Lung (tissue), 16 donors: ENCODE results near the gene ATF2. TPM values are rescaled to one million over a fixed set of nuclear protein-coding genes. Genes with fewer than 3 reads are reported as not detected.

Experiments
- ATAC-seq: fragments of 200-7000 bp; cut with Tn5 transposase; one replicate; pipeline ENCODE4 v1.9.1; 2020; ENCODE audit warnings: moderate number of reproducible peaks; ENCODE audit not compliant: insufficient read depth, low FRiP score
- DNase-seq, 3 donors: peaks; one replicate each; pipeline ENCODE4 v3.0.0-alpha.2; 2013 to 2017
- H3K27ac ChIP-seq, 2 donors: one replicate each; pipeline ENCODE4 v1.5.1; 2013; ENCODE audit warnings: mild to moderate bottlenecking in 2 of 2, moderate library complexity in 2 of 2, control low read depth in 1 of 2, inconsistent platforms in 1 of 2, low read depth in 1 of 2, low read length in 1 of 2
- H3K27me3 ChIP-seq, 3 donors: one replicate each; pipeline ENCODE4 v1.5.1; 2013; ENCODE audit warnings: low read length in 2 of 3; ENCODE audit not compliant: control insufficient read depth in 3 of 3, insufficient read depth in 3 of 3
- H3K36me3 ChIP-seq, 4 donors: one replicate each; pipeline ENCODE4 v1.5.1; 2013; ENCODE audit warnings: low read length in 4 of 4, mild to moderate bottlenecking in 1 of 4, moderate library complexity in 1 of 4; ENCODE audit not compliant: control insufficient read depth in 4 of 4, insufficient read depth in 4 of 4
- H3K4me1 ChIP-seq, 5 donors: one replicate each; pipeline ENCODE4 v1.5.1; 2013; ENCODE audit warnings: low read length in 5 of 5, mild to moderate bottlenecking in 2 of 5, moderate library complexity in 1 of 5; ENCODE audit not compliant: control insufficient read depth in 5 of 5, insufficient read depth in 5 of 5
- H3K4me3 ChIP-seq: one replicate; pipeline ENCODE4 v1.5.1; 2013; ENCODE audit warnings: mild to moderate bottlenecking, control low read depth, moderate library complexity
- H3K9ac ChIP-seq, 2 donors: one replicate each; pipeline ENCODE4 v1.5.1; 2013; ENCODE audit warnings: low read length in 2 of 2, control low read depth in 1 of 2; ENCODE audit not compliant: insufficient read depth in 1 of 2
- H3K9me3 ChIP-seq, 4 donors: one replicate each; pipeline ENCODE4 v1.5.1; 2013; ENCODE audit warnings: low read length in 3 of 4, mild to moderate bottlenecking in 1 of 4, moderate library complexity in 1 of 4; ENCODE audit not compliant: control insufficient read depth in 4 of 4, insufficient read depth in 3 of 4
- CTCF ChIP-seq: IDR thresholded peaks from 2 replicates; pipeline ENCODE4 v1.5.1; 2012; ENCODE audit warnings: mild to moderate bottlenecking; ENCODE audit errors: control extremely low read depth, extremely low read depth
- WGBS, 2 donors: extraction: QIAGEN DNeasy Blood & Tissue Kit; methylation state at CpG; one replicate each; pipeline ENCODE4 v1.1.7; 2013; 5-methylcytosine and 5-hydroxymethylcytosine counted together
- long read RNA-seq, 5 donors: transcript quantifications; one replicate each; lab custom pipeline, GENCODE V29; 2026
- polyA plus RNA-seq, 2 donors: library from polyadenylated mRNA; stranded (reverse); fragments of 200-250 nt; gene quantifications; one replicate each; pipeline ENCODE4 v1.2.1, GENCODE V29; 2013
- total RNA-seq, 2 donors: library from RNA; depleted of rRNA in 1 of 2; stranded (reverse); fragments of >200 nt in 1 of 2; gene quantifications; one replicate each; pipeline ENCODE4 v1.2.1, GENCODE V29; 2014 to 2021
- donor health status: control.
- donor health status: control.
- donor health status: Bipolar disorder and iron deficiency.
- donor health status: healthy.
- donor health status: DM: yes; HTN: yes; CAD: no.

Gene ATF2
- total RNA-seq (10 to 100 TPM; 43.2 to 92.7 TPM), polyA plus RNA-seq (10 to 100 TPM; 16.3 to 17.2 TPM)
- long read RNA-seq, donor 1, full-length matches to known transcripts, result 8 of 8 reads
- long read RNA-seq, donor 1, partial matches to known transcripts, result 0 of 8 reads
- long read RNA-seq, donor 1, other reads (novel, unspliced or antisense), result 0 of 8 reads
- long read RNA-seq, donor 2, full-length matches to known transcripts, result 3 of 3 reads
- long read RNA-seq, donor 2, partial matches to known transcripts, result 0 of 3 reads
- long read RNA-seq, donor 2, other reads (novel, unspliced or antisense), result 0 of 3 reads
- long read RNA-seq, donor 3, full-length matches to known transcripts, result 4 of 4 reads
- long read RNA-seq, donor 3, partial matches to known transcripts, result 0 of 4 reads
- long read RNA-seq, donor 3, other reads (novel, unspliced or antisense), result 0 of 4 reads
- long read RNA-seq, donor 4, full-length matches to known transcripts, result 2 of 2 reads
- long read RNA-seq, donor 4, partial matches to known transcripts, result 0 of 2 reads
- long read RNA-seq, donor 4, other reads (novel, unspliced or antisense), result 0 of 2 reads
- long read RNA-seq, donor 5, full-length matches to known transcripts, result 3 of 3 reads
- long read RNA-seq, donor 5, partial matches to known transcripts, result 0 of 3 reads
- long read RNA-seq, donor 5, other reads (novel, unspliced or antisense), result 0 of 3 reads

- no peak for TF ChIP-seq CTCF
- H3K9me3 ChIP-seq, result no peaks in the 10 kb centered on the region
- ATAC-seq (peak; percentile 96), DNase-seq (peak; percentile 99 to 100 (median 100))
- H3K9ac ChIP-seq, result peak within 1 kb of the TSS; percentile 90 to 100
- H3K27me3 ChIP-seq, result no peaks in the 10 kb centered on the region
- H3K4me1 ChIP-seq, result peaks cover 0 to 19% (median 3%) of the 10 kb centered on the region in 5 donors
- H3K36me3 ChIP-seq, result peaks cover 0 to 4% (median 2%) of the 10 kb centered on the region in 4 donors
- 0 to 1% methylated on average over 55 to 56 of the region's 56 CpGs for WGBS, 2 donors
- peak within 1 kb of the TSS; percentile 91 to 96 for H3K27ac ChIP-seq
- peak within 1 kb of the TSS; percentile 90 for H3K4me3 ChIP-seq
Observed at GRCh38 chr2:175167792-175168563, at the start of gene ATF2. Gene ATF2, minus strand, starts transcription at chr2:175168203. Its CDS starts 31,760 bp downstream, at chr2:175136443.

GRCh38 chr2:175207741-175208438 is 39.9 kb upstream of the ATF2 start:
- peaks cover 0 to 2% (median 0%) of the 10 kb centered on the region in 3 donors for H3K27me3 ChIP-seq
- H3K4me3 ChIP-seq, result no peak overlapping the region
- 81 to 84% methylated on average over 6 of the region's 6 CpGs for WGBS, 2 donors
- no peak overlapping the region for H3K27ac ChIP-seq
- no peaks in the 10 kb centered on the region for H3K9me3 ChIP-seq
- H3K36me3 ChIP-seq, result no peaks in the 10 kb centered on the region
- H3K4me1 ChIP-seq, result peaks cover 0 to 3% (median 0%) of the 10 kb centered on the region in 5 donors
- DNase-seq, result peak; percentile 19 to 47 (median 40)
- TF ChIP-seq CTCF, result no peak
- ATAC-seq, result no peak
- no peak overlapping the region for H3K9ac ChIP-seq

DNA sequence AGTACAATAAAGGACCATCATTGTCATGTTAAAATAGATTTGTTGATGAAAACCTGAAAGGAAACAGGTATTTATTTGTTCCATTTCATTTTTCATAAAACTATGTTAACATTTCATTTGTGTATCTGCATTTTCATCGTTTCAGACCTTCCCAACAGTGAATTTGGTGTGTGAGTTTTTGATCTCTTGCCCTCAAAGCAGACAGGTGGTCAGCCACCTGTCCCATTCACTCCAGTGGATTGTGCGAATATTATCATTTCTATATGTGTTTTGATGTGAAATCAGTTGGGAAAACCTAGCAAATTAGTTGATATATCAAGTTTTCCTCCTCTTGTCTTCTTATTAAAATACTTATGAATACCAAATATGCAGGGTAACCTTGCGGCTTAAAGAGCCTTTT is 38.9 kb upstream of the ATF2 start:
- no peak for TF ChIP-seq CTCF
- ATAC-seq, result no peak
- 84 to 86% methylated on average over 3 of the region's 3 CpGs for WGBS, 2 donors
- Histone ChIP-seq H3K36me3 (no peaks in the 10 kb centered on the region), H3K27me3 (peaks cover 0 to 9% (median 3%) of the 10 kb centered on the region in 3 donors), H3K27ac (no peak overlapping the region), H3K4me1 (peaks cover 0 to 3% (median 0%) of the 10 kb centered on the region in 5 donors), H3K9ac (no peak overlapping the region), H3K4me3 (no peak overlapping the region), H3K9me3 (no peaks in the 10 kb centered on the region)
- no peak for DNase-seq
